ENCODE measurements around the gene AKT1.

AKT1 gene

DNA sequence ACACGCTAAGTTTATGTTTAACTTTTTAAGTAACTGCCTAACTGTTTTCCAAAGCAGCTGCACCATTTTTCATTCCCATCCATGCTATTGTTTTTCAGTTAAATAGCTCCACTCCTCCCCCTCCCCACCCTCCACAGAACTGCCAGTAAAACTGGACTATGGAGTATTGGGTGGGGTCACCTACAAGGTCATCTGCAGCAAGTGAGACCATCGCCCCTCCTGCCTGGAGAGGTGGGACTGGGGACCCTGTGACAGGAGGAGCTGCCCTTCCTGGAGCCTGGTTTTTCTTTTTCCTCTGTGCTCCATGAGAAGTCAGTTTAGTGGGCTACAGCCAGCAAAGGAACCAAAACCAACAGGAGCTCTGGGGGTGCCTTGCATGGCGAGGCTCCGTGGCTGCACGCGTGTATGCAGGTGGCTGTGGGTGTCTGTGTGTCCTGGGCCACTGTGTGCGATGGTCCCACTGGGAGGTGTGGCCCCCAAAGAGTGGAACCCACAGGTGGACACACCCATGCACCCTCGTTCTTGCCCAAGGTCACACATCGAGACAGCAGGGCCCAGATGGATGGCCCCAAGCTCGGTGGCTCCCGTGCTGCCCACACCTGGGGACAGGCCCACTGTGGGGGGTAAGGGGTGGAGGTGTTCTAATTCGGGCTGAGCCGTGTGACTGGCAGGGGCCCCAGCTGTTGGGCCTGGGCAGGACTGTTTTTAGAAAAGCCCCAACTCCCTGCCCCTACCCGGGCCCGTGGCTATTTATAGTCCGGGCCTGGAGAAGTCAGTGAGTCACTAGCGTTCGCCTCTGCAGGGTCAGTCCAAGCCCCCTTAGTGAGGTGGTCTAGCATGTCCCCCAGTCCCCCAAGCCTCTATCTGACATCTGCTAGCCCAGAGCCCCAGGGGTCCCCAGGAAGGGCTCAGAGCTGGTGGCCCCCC lies 73.8 kb downstream of the AKT1 start:
- DNase-seq, result no peak
